Activated CD4-positive, alpha-beta memory T cell treated with anti-CD3 and anti-CD28 coated beads, Interleukin-2, amount 10 ng/mL, durations not matched to agents 7 days and 5 days (primary cell): ENCODE measurements around the gene TENM4. TPM values are rescaled to one million over a fixed set of nuclear protein-coding genes. Genes with fewer than 3 reads are reported as not detected.

Experiments
- CTCF ChIA-PET: fragments of 350-600 bp; sonication (Branson Sonifier 250); formaldehyde crosslinking; loops from one replicate; lab custom pipeline; 2021; ENCODE audit warnings: antibody characterized with exemption, inconsistent platforms; lab: Charles Lee
- POLR2A ChIA-PET: fragments of 350-600 bp; sonication (Branson Sonifier 250); formaldehyde crosslinking; loops from one replicate; lab custom pipeline; 2021; ENCODE audit warnings: antibody characterized with exemption; lab: Charles Lee
- DNase-seq: peaks from one replicate; pipeline ENCODE4 v3.0.0-alpha.2; 2020
- H3K27ac Mint-ChIP-seq: one replicate; pipeline ENCODE4 v1.8.0; 2021; ENCODE audit warnings: mild to moderate bottlenecking, mixed read lengths
- H3K27me3 Mint-ChIP-seq: one replicate; pipeline ENCODE4 v1.8.0; 2021; ENCODE audit warnings: mixed read lengths
- H3K36me3 Mint-ChIP-seq: one replicate; pipeline ENCODE4 v1.8.0; 2021; ENCODE audit warnings: low read depth, mixed read lengths
- H3K4me1 Mint-ChIP-seq: one replicate; pipeline ENCODE4 v1.8.0; 2021; ENCODE audit warnings: mixed read lengths
- H3K4me3 Mint-ChIP-seq: one replicate; pipeline ENCODE4 v1.8.0; 2021; ENCODE audit warnings: mild to moderate bottlenecking, mixed read lengths
- H3K9me3 Mint-ChIP-seq: one replicate; pipeline ENCODE4 v1.8.0; 2021; ENCODE audit warnings: mixed read lengths
- total RNA-seq, 2 experiments: library from RNA; stranded (reverse); gene quantifications; one replicate each; pipeline ENCODE4 v1.2.3, GENCODE V29; 2021

Gene TENM4
- total RNA-seq, 2 experiments from 2014 or later = not detected

GRCh38 chr11:78938036-78938435 lies 502.8 kb downstream of the TENM4 start:
- Mint-ChIP-seq H3K9me3 (no peaks in the 10 kb centered on the region), H3K4me3 (no peak overlapping the region), H3K27ac (no peak overlapping the region), H3K27me3 (peaks cover 10% of the 10 kb centered on the region), H3K36me3 (no peaks in the 10 kb centered on the region), H3K4me1 (no peaks in the 10 kb centered on the region)
- ChIA-PET CTCF (no interaction called here), POLR2A (no interaction called here)
- DNase-seq = no peak

DNA sequence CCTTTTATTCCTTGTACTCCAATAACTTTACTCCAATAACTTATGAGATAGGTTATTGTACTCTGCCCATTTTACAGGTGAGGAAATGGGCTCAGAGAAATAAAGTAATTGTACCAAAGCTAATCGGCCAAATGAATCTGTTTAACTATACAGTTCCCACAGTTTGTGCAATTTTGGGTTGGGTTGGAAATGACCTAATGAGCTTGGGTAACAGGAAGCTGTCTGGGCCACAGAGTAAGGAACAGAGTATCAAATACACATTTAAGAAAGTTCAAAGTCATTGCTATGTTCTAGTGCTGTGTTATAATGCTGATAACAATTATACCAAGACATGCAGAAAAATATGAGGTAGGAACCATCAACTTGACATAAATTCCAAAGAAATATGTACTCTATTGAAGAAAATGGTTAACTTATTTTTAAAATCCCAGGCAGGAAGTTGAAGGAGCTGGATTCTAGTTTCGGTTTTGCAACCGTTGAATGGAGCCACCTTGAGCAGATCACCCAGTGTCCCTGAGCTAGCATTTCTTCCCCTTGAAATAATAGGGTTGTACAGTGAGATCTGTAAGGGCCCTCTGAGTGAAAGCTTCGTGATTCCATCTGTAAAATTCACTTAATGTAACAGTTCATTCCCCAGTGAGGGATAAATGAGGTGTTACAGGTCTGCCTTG lies 505.3 kb downstream of the TENM4 start:
- POLR2A ChIA-PET = no interaction called here
- H3K27me3 Mint-ChIP-seq = peaks cover 10% of the 10 kb centered on the region

GRCh38 chr11:78933350-78933749 lies 507.5 kb downstream of the TENM4 start:
- ChIA-PET POLR2A (no interaction called here), CTCF (no interaction called here)
- Mint-ChIP-seq H3K27ac (no peak overlapping the region), H3K36me3 (no peaks in the 10 kb centered on the region), H3K9me3 (no peaks in the 10 kb centered on the region), H3K27me3 (peaks cover 3% of the 10 kb centered on the region), H3K4me3 (no peak overlapping the region), H3K4me1 (no peaks in the 10 kb centered on the region)
- no peak for DNase-seq

More for the DNA sequence above, 505.3 kb downstream of the TENM4 start:
- Mint-ChIP-seq H3K9me3 (no peaks in the 10 kb centered on the region), H3K4me3 (no peak overlapping the region), H3K27ac (no peak overlapping the region), H3K4me1 (no peaks in the 10 kb centered on the region), H3K36me3 (no peaks in the 10 kb centered on the region)
- CTCF ChIA-PET = no interaction called here
- DNase-seq = no peak

DNA sequence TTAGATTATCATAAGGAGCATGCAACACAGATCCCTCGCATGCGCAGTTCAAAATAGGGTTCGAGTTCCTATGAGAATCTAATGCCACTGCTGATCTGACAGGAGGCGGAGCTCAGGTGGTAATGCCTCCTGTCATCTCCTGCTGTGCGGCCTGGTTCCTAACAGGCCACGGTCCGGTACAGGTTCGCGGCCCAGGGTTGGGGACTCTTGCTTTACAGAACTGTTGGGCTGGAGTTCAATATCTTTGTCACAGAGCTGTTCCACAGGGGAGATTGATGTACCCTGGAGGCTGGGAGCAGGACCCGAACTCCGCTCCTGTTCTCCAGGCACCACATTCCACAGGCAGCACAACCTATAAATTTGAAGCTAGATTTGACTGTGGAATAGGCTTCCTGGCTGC lies 508.1 kb downstream of the TENM4 start:
- Mint-ChIP-seq H3K27ac (no peak overlapping the region), H3K36me3 (no peaks in the 10 kb centered on the region), H3K27me3 (no peaks in the 10 kb centered on the region), H3K4me1 (no peaks in the 10 kb centered on the region), H3K9me3 (no peaks in the 10 kb centered on the region), H3K4me3 (no peak overlapping the region)
- ChIA-PET CTCF (no interaction called here), POLR2A (no interaction called here)
- no peak for DNase-seq

DNA sequence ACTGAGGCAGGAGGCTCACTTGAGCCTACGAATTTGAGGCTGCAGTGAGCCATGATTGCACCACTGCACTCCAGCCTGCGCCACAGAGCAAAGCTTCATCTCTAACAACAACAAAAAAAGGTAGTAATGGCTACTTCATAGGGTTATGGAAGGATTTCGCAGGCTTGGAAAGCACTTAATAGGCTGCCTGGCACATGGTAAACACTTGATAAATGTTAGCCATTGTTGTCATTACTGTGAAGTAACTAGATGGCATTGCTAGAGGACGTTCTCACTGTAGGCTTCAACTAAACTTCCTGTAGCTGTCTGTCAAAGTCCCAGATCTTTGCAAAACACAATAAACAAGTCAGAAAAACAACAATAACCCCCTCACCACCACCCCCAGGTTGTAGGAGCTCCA lies 508.9 kb downstream of the TENM4 start:
- ChIA-PET POLR2A (no interaction called here), CTCF (no interaction called here)
- Mint-ChIP-seq H3K4me1 (no peaks in the 10 kb centered on the region), H3K27ac (no peak overlapping the region), H3K36me3 (no peaks in the 10 kb centered on the region), H3K4me3 (no peak overlapping the region), H3K9me3 (no peaks in the 10 kb centered on the region), H3K27me3 (no peaks in the 10 kb centered on the region)
- no peak for DNase-seq

DNA sequence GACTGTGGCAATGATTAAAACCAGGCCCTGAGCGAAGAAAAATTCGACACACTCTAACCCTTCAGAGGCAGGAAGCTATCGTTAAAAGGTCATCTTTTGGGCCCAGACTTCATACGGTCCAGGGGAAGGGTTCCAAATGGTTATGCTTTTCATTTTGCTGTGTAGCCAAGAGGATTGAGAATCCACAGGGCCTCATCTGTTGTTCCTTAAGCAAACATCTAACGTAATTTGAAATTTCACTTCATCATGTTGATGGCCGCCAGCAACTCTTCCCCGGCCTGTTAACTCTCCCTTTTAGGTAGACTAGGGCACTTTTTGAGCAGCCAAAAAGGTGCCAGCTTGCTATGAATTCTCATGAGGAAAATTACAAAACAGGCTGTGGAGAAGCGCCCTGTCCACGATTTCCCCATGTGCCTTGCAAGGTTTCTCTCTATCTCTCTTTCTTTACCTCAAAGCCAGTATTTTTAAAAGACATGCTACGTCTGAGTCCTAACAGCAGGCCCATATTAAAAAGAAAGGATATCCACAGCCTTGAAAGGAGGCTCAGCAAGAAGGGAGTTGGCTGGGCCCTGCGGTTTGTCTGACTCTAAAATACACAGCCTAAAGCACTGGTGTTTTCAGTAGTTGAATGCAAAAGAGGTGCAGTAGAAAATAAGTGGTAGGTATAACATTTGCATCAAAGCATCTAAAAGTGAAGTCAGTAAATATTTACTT lies 509.9 kb downstream of the TENM4 start:
- ChIA-PET POLR2A (no interaction called here), CTCF (no interaction called here)
- H3K4me3 Mint-ChIP-seq = no peak overlapping the region
- H3K4me1 Mint-ChIP-seq = no peaks in the 10 kb centered on the region
- no peaks in the 10 kb centered on the region for H3K36me3 Mint-ChIP-seq
- H3K27ac Mint-ChIP-seq = no peak overlapping the region
- no peak for DNase-seq
- H3K27me3 Mint-ChIP-seq = no peaks in the 10 kb centered on the region
- H3K9me3 Mint-ChIP-seq = no peaks in the 10 kb centered on the region

DNA sequence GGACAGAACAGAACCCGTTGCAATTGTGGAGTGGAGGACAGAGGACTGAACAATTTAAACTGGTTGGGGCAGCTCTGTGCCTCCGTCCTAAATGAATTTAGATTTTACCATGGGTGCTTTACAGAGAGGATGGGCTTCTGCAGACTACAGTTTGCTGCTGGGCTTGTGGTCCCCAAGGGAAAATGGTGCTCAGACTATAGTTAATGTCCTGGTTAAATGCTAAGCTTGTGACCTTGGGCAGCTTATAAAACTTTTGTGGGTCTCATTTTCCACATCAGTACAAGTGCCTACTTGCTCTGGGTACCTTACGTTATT lies 511.0 kb downstream of the TENM4 start:
- Mint-ChIP-seq H3K4me1 (no peaks in the 10 kb centered on the region), H3K36me3 (no peaks in the 10 kb centered on the region), H3K9me3 (no peaks in the 10 kb centered on the region), H3K4me3 (no peak overlapping the region), H3K27ac (no peak overlapping the region), H3K27me3 (peaks cover 2% of the 10 kb centered on the region)
- no peak for DNase-seq
- CTCF ChIA-PET = no interaction called here
- POLR2A ChIA-PET = no interaction called here

DNA sequence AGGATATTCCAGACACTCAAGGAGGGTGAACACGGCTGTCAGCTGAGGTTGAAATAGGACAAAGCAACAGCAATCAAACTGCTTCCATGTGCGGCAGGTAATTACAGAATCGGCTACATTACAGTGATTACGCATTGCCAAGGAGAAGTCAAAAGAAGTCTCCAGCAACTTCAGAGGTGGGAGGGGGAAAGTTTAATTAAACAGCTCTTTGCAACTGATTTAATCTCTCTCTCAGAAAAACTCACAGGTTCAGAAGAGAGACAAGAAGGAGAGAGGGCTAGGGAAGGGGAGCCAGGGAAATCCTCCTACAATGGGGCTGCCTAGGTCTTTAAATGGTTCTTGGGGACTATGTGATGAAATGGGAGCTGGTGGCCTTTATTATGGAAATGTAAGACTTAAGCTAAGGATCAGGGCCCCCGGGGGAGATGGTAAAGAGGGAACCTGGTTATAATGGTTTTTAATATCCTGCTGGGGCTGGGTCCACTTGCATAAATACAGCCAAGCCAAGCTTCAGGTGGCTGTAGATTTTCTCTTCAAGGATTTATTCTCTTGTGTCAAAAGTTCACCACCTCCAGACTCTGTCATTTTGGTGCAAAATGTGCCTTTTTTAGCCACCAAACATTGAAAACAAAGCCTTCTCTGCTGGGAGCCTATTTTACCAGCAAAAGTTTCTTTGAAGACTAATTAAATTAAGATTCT lies 511.5 kb downstream of the TENM4 start:
- Mint-ChIP-seq H3K4me1 (no peaks in the 10 kb centered on the region), H3K27ac (no peak overlapping the region), H3K9me3 (no peaks in the 10 kb centered on the region), H3K4me3 (no peak overlapping the region), H3K27me3 (peaks cover 2% of the 10 kb centered on the region), H3K36me3 (no peaks in the 10 kb centered on the region)
- CTCF ChIA-PET = no interaction called here
- no peak for DNase-seq
- POLR2A ChIA-PET = no interaction called here

DNA sequence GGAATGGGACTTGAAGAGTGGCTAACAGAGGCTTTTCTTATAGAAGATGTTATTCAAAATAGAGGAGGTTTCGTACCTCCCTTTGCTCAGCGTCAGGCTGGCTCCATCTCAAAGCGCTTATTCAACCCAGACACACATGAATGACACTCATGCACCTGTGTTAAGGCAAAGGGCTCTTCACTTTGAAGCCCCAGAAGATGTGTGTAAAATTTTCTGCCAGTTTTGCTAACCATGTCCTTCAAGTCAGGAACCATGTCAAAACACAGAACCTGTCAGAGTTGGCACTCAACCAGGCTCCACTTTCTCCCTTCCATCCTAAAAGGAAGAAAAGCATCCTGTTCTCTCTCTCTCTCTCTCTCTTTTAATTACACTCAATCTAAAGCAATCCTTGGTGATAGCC lies 513.3 kb downstream of the TENM4 start:
- Mint-ChIP-seq H3K27me3 (peaks cover 3% of the 10 kb centered on the region), H3K4me1 (no peaks in the 10 kb centered on the region), H3K4me3 (no peak overlapping the region), H3K36me3 (no peaks in the 10 kb centered on the region), H3K27ac (no peak overlapping the region), H3K9me3 (no peaks in the 10 kb centered on the region)
- CTCF ChIA-PET = no interaction called here
- no peak for DNase-seq
- POLR2A ChIA-PET = no interaction called here

DNA sequence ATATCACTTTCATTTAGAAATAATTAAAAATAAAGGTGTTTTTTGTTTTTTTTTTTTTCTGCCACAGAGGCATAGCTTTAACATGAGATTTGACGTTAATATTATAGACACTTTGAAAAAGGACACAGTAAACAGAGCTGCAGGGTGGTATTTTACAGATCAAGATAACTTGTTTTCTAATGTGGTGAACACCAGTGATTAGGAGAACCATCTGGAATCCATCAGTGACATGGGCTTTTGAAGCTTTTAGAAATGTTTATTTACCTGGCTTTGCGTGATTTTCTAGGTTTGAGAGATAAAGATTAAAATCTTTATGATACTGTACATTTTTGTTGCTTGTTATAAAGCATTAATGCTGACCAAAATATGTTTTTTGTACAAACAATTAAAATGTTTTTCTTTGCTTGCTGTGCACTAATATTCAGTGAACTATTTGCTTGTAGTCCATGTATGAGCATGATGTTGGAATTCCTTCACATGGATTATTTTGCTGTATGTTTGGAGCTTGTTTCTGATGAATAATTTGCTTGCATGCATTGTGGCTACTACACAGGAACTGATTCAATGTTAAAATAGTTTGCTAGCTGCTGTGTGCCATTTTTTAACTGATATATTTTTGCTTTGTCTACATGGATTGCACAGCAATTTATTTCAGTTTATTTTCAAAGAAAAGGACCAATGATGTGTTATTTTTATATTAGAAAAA lies 514.0 kb downstream of the TENM4 start:
- Mint-ChIP-seq H3K9me3 (no peaks in the 10 kb centered on the region), H3K4me3 (no peak overlapping the region), H3K36me3 (no peaks in the 10 kb centered on the region), H3K4me1 (no peaks in the 10 kb centered on the region), H3K27ac (no peak overlapping the region), H3K27me3 (peaks cover 5% of the 10 kb centered on the region)
- POLR2A ChIA-PET = no interaction called here
- no peak for DNase-seq
- CTCF ChIA-PET = no interaction called here

- POLR2A ChIA-PET = no interaction called here
- no peaks in the 10 kb centered on the region for H3K9me3 Mint-ChIP-seq
Measured at GRCh38 chr11:78925387-78925786, 515.4 kb downstream of the TENM4 start.

DNA sequence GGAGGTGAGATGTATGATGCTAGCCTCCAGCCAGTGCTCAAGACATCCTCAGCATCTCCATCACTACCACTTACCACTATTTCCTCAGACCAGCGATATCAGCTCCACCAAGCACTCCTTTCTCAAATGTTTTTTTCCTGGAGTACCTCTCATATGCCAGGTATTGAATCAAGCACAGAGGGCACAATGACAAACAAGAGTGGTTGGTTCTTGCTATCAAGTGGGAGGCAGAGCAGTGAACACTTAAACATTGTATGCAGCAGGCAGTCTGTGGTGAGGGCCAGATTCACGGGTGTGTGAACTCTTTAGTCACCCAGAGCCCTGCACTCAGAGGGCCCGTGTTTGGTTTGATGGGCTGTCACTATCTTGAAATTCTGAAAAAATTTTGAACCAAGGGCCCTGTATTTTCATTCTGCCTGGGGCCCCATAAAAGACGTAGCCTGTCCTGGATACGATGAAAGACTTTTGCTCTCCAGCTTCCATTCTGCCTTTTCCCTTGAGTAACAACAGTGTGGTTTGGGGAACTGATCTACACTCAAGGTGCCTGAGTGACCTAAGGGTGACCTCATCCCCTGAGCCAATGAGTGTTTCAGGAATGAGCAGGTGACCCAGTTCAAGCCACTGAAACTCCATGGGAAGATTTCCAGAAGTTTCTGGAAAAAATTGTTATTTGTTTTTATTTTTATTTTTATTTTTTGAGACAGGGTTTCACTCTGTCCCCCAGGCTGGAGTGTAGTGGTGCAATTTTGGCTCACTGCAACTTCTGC lies 517.8 kb downstream of the TENM4 start:
- Mint-ChIP-seq H3K36me3 (no peaks in the 10 kb centered on the region), H3K4me3 (no peak overlapping the region), H3K4me1 (no peaks in the 10 kb centered on the region), H3K27ac (no peak overlapping the region), H3K9me3 (no peaks in the 10 kb centered on the region), H3K27me3 (peaks cover 9% of the 10 kb centered on the region)
- ChIA-PET CTCF (no interaction called here), POLR2A (no interaction called here)
- DNase-seq = no peak

More at GRCh38 chr11:78925387-78925786, 515.4 kb downstream of the TENM4 start:
- Mint-ChIP-seq H3K4me3 (no peak overlapping the region), H3K36me3 (no peaks in the 10 kb centered on the region), H3K27me3 (peaks cover 5% of the 10 kb centered on the region), H3K27ac (no peak overlapping the region), H3K4me1 (no peaks in the 10 kb centered on the region)
- DNase-seq = no peak
- CTCF ChIA-PET = no interaction called here

DNA sequence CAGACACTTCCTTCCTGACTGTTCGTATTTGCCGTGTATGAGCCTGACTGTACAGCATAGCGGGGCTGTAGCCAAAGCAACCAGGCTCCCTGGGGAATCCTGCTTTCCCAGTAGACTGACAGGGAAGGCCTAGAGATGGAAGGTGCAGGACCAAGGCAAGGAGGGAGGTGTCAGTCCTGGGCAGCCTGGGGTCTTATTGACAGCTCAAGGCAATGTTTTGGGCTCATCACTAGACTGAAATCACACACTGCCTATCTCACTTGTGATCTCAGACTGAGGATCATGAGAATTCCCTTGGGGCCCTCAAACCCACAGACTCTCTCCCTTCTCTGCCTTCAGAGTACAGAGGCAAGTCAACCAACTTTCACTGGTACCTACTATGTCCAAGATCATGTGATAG lies 519.3 kb downstream of the TENM4 start:
- POLR2A ChIA-PET = no interaction called here
- H3K36me3 Mint-ChIP-seq = no peaks in the 10 kb centered on the region
- CTCF ChIA-PET = no interaction called here

More for the DNA sequence above, 519.3 kb downstream of the TENM4 start:
- DNase-seq = no peak
- Mint-ChIP-seq H3K9me3 (no peaks in the 10 kb centered on the region), H3K27ac (no peak overlapping the region), H3K4me3 (no peak overlapping the region), H3K27me3 (peaks cover 9% of the 10 kb centered on the region), H3K4me1 (no peaks in the 10 kb centered on the region)
